HG02588 (cell line): ENCODE data around the gene OR1F1.
"Not testable (repeated sequence)": the region's sequence is repeated elsewhere in the genome, so short reads cannot be mapped to it uniquely, and the experiment has no call there.

Experiments used
- ATAC-seq: cut with Tn5 transposase; IDR thresholded peaks from one replicate; pipeline ENCODE4 v1.9.1; 2021; ENCODE audit warnings: mild to moderate bottlenecking, moderate library complexity; ENCODE audit not compliant: unreplicated experiment

Gene OR1F1

DNA sequence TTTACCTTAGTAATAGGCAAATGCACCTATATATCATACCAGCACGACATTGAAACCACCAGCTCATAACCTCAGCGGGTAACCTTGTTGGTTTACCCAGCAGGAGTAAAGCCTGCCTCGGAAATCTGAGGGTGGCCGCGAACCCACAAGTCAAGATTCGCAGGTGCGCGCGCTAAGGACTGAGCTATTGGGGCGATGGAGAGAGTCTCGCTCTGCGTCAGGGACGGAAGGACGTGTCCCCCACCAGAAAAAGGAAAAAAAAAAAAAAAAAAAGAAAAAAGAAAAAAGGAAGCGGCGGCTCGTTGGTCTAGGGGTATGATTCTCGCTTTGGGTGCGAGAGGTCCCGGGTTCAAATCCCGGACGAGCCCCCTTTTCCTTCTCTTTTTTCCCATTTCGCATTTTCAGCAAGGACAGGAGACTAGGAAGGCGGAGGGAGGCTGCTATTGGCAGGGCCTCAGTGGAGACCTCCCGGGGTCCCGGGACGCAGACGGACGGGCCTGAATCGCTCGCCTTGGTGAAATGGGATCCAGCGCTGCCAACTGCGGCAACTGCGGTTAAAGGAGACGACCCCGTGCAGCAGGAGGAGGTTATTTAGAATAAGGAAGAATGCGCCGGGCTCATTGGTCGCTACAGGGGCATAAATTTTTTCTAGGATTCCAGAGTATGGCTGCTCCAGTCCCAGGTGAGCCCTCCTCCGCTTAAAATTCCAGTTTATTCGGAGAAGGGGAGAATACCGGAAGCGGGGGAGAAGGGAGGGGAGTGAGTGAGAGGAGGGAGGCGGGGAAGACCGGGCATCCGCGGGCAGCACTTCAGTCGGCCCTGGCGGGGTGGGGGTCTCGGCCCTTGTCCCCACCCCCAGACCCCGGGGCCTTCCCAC is at the start of gene OR1F1:
OR1F1 (plus strand) TSS at position 407 of the 877 bp plus-strand sequence.
- ATAC-seq, result no peak

- no peak for ATAC-seq
These were observed 49.7 kb upstream of the OR1F1 start for GRCh38 chr16:3138342-3138741.

GRCh38 chr16:3138823-3139426 is 49.1 kb upstream of the OR1F1 start:
- ATAC-seq, result no peak

- ATAC-seq, result not testable (repeated sequence)
These were observed 48.4 kb upstream of the OR1F1 start for GRCh38 chr16:3139561-3139960.

GRCh38 chr16:3140603-3141427 is 47.2 kb upstream of the OR1F1 start:
- no peak for ATAC-seq

GRCh38 chr16:3141781-3142311 is 46.2 kb upstream of the OR1F1 start:
- ATAC-seq, result no peak

GRCh38 chr16:3142327-3142726 is 45.7 kb upstream of the OR1F1 start:
- no peak for ATAC-seq

GRCh38 chr16:3142770-3143169 is 45.2 kb upstream of the OR1F1 start:
- ATAC-seq, result no peak

DNA sequence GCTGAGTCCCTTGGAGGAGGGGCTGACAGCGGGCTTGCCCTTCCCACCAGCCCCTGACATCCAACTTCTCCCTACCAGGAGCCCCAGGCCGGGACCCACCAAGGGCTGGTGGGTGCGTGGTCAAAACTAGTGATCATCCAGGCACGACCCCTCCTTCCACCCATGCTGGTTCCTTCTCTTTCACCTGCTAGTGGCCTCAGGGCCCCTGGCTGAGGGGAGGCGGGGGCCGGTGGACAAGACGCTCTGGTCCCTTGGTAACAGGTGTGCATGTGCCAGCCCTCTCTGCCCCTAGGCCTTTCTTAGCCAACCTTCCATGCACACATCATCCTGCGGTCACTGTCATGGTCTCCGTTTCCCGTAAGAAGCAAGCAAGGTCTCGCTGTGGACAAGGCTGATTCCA is 44.8 kb upstream of the OR1F1 start:
- ATAC-seq, result no peak

DNA sequence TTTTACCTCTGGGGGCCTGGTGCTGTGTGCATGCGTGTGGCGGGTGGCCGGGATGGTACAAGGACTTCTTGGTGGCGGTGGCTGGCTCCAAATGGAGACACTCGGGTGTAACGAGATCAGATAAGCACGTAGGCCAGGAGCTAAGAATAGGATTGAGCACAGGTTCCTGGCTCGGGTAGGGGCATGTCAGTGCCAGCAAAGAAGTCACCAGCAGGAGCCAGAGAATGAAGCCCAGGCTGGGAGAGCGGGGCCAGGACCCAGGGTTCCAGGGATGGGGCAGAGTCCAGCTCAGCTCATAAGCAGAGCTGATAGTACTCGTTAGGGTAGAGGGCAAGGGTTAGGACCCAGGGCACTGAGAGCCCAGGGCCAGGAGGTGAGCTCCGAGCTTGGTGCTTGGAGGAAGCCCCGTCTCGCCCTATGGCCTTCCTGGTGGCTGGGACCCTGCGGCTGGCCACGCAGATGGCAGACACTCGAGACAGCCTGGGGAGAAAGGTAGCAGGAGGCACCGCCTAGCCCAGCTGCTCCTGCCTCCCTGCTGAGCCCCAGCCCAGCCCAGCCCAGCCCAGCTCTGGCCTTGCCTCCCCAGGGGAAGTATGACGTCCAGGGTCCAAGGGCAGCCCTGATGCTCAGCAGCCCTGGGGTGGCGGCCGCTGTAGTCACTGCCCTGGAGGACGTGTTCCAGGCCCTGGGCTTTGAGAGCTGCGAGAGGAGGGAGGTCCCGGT is 44.2 kb upstream of the OR1F1 start:
- ATAC-seq, result no peak

DNA sequence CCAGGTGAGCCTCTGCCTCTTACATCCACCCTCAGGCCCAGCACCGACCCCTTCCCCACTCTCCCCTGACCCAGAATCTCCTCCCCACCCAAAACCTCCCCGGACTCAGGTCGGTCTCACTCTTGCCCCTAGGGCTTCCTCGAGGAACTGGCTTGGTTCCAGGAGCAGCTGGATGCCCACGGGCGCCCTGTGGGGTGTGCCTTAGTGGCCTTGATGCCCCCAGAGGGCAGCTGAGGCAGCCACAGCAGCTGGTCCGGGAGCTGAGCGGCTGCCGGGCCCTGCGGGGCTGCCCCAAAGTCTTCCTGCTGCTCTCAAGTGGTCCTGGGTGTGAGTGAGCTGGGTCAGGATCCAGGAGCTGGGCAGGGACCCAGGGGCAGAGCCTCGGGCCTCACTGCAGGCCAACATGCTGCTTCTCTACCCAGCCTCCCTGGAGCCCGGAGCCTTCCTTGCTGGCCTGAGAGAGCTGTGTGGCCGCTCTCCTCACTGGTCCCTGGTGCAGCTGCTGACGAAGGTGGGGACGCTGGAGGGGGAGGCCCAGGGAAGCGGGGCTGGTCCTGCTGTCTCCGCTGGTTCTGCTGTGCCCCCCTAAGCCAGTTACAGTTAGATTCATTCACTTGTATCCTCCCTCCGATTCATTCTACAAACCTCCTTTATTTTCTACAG is 43.6 kb upstream of the OR1F1 start:
- ATAC-seq, result no peak

DNA sequence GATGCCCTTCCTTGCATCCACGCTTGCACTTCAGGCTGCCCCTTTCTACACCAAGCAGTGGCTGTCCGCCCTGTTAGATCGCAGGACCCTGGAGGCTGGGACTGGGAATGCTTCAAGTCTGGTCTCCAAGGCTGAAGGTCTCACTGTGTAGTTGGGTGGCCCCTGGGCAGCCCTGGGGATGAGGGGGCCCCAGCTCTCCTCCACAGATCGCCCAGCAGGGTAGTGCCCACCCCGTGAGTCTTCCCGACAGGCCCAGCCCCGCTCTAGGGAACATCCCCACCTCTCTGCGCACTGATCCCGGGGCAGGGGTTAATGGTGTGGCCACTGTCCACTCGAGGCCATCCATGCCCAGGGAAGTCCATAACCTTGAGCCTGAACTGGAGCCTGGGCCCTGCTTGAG is 42.9 kb upstream of the OR1F1 start:
- ATAC-seq, result no peak

GRCh38 chr16:3145660-3146059 is 42.3 kb upstream of the OR1F1 start:
- no peak for ATAC-seq

DNA sequence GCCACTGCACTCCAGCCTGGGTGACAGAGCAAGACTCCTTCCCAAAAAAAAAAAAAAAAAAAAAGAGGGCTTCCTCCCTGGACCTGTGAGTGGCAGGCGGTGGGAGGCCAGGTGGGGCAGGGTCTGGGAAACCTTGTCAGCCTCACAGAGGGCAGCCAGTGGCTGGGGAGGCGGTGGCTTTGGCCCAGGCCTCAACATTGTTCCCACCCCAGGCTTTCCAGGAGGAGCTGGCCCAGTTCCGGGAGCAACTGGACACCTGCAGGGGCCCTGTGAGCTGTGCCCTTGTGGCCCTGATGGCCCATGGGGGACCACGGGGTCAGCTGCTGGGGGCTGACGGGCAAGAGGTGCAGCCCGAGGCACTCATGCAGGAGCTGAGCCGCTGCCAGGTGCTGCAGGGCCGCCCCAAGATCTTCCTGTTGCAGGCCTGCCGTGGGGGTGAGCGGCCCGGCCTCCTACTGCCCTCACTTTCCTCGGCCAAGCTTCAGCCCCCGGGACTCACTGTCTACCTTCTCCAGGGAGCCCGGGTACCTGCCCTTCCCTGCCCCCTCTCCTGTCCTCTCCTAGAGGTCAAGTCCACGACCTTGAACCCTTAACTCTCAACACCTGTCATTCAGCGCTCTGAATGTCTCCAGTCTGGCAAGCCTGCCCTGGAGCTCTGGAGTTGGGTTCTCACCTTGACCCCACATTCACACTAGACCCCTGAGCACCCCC is 40.8 kb upstream of the OR1F1 start:
- no peak for ATAC-seq

- ATAC-seq, result no peak
These were observed 40.3 kb upstream of the OR1F1 start for GRCh38 chr16:3147757-3148104.

GRCh38 chr16:3148256-3149192 is 39.5 kb upstream of the OR1F1 start:
- ATAC-seq, result no peak

DNA sequence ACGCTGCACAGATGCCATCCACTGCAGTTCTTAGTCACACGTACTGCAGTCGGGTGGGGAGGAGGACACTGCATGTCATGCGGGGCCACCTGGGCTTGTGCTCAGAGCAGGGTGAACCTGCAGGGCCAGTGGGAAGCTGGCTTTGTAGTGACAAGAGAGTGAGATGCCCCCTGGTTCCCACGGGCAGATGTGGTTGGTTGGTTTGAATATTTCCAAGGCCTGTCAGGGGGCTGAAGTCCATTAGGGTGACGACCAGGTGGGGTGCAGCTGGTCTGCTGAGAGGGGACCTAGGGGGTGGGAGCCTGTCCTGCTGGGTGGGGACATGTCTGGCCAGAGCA is 38.8 kb upstream of the OR1F1 start:
- no peak for ATAC-seq

GRCh38 chr16:3149630-3150345 is 38.2 kb upstream of the OR1F1 start:
- no peak for ATAC-seq
